H1 (cell line): Measurements from ENCODE around the gene LRP8. TPM values are rescaled to one million over a fixed set of nuclear protein-coding genes. Genes with fewer than 3 reads are reported as not detected.

Experiments used
- CTCF ChIA-PET: fragments of 300-600 bp; sonication (Branson Sonifier 250); formaldehyde crosslinking; loops from one replicate; lab custom pipeline; 2021; ENCODE audit not compliant: partially characterized antibody; lab: Charles Lee
- POLR2A ChIA-PET: fragments of 300-600 bp; sonication (Branson Sonifier 250); formaldehyde crosslinking; loops from one replicate; lab custom pipeline; 2021; ENCODE audit warnings: inconsistent platforms; ENCODE audit not compliant: partially characterized antibody; lab: Charles Lee
- DNase-seq, 2 experiments: peaks; one replicate each; pipeline versions ENCODE4 v3.0.0 to v3.0.0-alpha.2; 2010 to 2022; ENCODE audit warnings: low spot score in 2 of 2, low read depth in 1 of 2, mixed read lengths in 1 of 2
- FAIRE-seq: peaks from 2 replicates; lab custom pipeline; 2011; peaks lifted over from hg19 to GRCh38; lab: Jason Lieb, UNC
- H2AFZ ChIP-seq: 2 replicates; pipeline ENCODE4 v1.8.1; 2012; ENCODE audit warnings: low read length, inconsistent platforms
- H2AK5ac ChIP-seq: 2 replicates; pipeline ENCODE4 v1.6.1; 2013; ENCODE audit warnings: low read depth, low read length
- H2BK120ac ChIP-seq: replicated peaks from 2 replicates; pipeline ENCODE3; 2013; ENCODE audit warnings: low read depth, low read length, inconsistent platforms
- H2BK12ac ChIP-seq: 2 replicates; pipeline ENCODE4 v1.6.1; 2013; ENCODE audit warnings: low read depth, low read length
- H2BK15ac ChIP-seq: 2 replicates; pipeline ENCODE4 v1.6.1; 2013; ENCODE audit warnings: low read length
- H2BK20ac ChIP-seq: 2 replicates; pipeline ENCODE4 v1.6.1; 2013; ENCODE audit warnings: low read length
- H2BK5ac ChIP-seq: 2 replicates; pipeline ENCODE4 v1.6.1; 2013; ENCODE audit warnings: low read depth, low read length
- H3K14ac ChIP-seq: 2 replicates; pipeline ENCODE4 v1.6.1; 2013; ENCODE audit warnings: inconsistent platforms; ENCODE audit not compliant: insufficient read length
- H3K18ac ChIP-seq: 2 replicates; pipeline ENCODE4 v1.6.1; 2013; ENCODE audit warnings: low read length; ENCODE audit errors: extremely low read depth
- H3K23ac ChIP-seq: 2 replicates; pipeline ENCODE4 v1.6.1; 2013; ENCODE audit warnings: inconsistent platforms; ENCODE audit not compliant: insufficient read length
- H3K23me2 ChIP-seq: 2 replicates; pipeline ENCODE4 v1.6.1; 2013; ENCODE audit warnings: low read depth, low read length
- H3K27ac ChIP-seq: 2 replicates; pipeline ENCODE4 v1.6.1; 2011; ENCODE audit warnings: low read depth, low read length, inconsistent platforms
- H3K27me3 ChIP-seq, 4 experiments: replicated peaks in 1 of 4; 1 replicate in 1 of 4; 2 replicates in 3 of 4; pipeline versions ENCODE4 v1.6.1 to v1.8.1; 2011 to 2013; ENCODE audit warnings: low read length in 3 of 4, mild to moderate bottlenecking in 3 of 4, inconsistent platforms in 2 of 4, mixed read lengths in 2 of 4, moderate library complexity in 1 of 4; ENCODE audit not compliant: control insufficient read depth in 3 of 4, insufficient read depth in 3 of 4; ENCODE audit errors: extremely low read depth in 1 of 4
- H3K36me3 ChIP-seq, 4 experiments: 2 replicates each; pipeline versions ENCODE4 v1.6.1 to v1.8.1; 2011 to 2013; ENCODE audit warnings: mild to moderate bottlenecking in 4 of 4, low read length in 3 of 4, moderate library complexity in 2 of 4, control low read depth in 1 of 4, inconsistent platforms in 1 of 4; ENCODE audit not compliant: insufficient read depth in 4 of 4, control insufficient read depth in 2 of 4
- H3K4ac ChIP-seq: replicated peaks from 2 replicates; pipeline ENCODE3; 2013; ENCODE audit warnings: low read length, low read depth, mixed read lengths, inconsistent platforms; ENCODE audit not compliant: insufficient read length
- H3K4me1 ChIP-seq, 4 experiments: replicated peaks in 1 of 4; 1 replicate in 1 of 4; 2 replicates in 3 of 4; pipeline versions ENCODE4 v1.6.1 to v1.8.1; 2011 to 2013; ENCODE audit warnings: low read length in 3 of 4, inconsistent platforms in 2 of 4, mixed read lengths in 1 of 4; ENCODE audit not compliant: insufficient read depth in 4 of 4, control insufficient read depth in 3 of 4
- H3K4me2 ChIP-seq, 2 experiments: 2 replicates each; pipeline versions ENCODE4 v1.6.1 to v1.8.1; 2011 to 2013; ENCODE audit warnings: low read depth in 2 of 2, low read length in 2 of 2, control low read depth in 1 of 2, inconsistent platforms in 1 of 2, mild to moderate bottlenecking in 1 of 2; ENCODE audit not compliant: insufficient read depth in 1 of 2
- H3K4me3 ChIP-seq, 4 experiments: fragments of 200-600, 300-600 bp in 1 of 4; sonication (generic), shearing (Covaris generic), sonication (Bioruptor Twin) in 1 of 4; 2 replicates each; pipeline versions ENCODE4 v1.5.1 to v1.8.1; 2011 to 2016; ENCODE audit warnings: low read length in 4 of 4, low read depth in 3 of 4, control low read depth in 2 of 4, inconsistent platforms in 2 of 4, mild to moderate bottlenecking in 2 of 4, mixed read lengths in 1 of 4, moderate library complexity in 1 of 4; ENCODE audit not compliant: insufficient read depth in 2 of 4; ENCODE audit errors: extremely low read depth in 1 of 4
- H3K56ac ChIP-seq: replicated peaks from 2 replicates; pipeline ENCODE3; 2013; ENCODE audit warnings: low read depth, mild to moderate bottlenecking, mixed read lengths, low read length, inconsistent platforms; ENCODE audit not compliant: insufficient read length
- H3K79me1 ChIP-seq: 2 replicates; pipeline ENCODE4 v1.6.1; 2013; ENCODE audit warnings: low read depth, low read length, control low read depth
- H3K79me2 ChIP-seq, 2 experiments: 2 replicates each; pipeline versions ENCODE4 v1.6.1 to v1.8.1; 2012 to 2013; ENCODE audit warnings: low read length in 2 of 2, mild to moderate bottlenecking in 2 of 2, inconsistent platforms in 1 of 2; ENCODE audit not compliant: insufficient read depth in 2 of 2, control insufficient read depth in 1 of 2
- H3K9ac ChIP-seq, 4 experiments: replicated peaks in 1 of 4; 1 replicate in 1 of 4; 2 replicates in 3 of 4; pipeline versions ENCODE4 v1.6.1 to v1.8.1; 2011 to 2013; ENCODE audit warnings: low read depth in 3 of 4, low read length in 3 of 4, control low read depth in 2 of 4, mild to moderate bottlenecking in 2 of 4, moderate library complexity in 2 of 4, inconsistent platforms in 1 of 4; ENCODE audit errors: extremely low read depth in 1 of 4
- H3K9me3 ChIP-seq, 2 experiments: 2 replicates each; pipeline versions ENCODE4 v1.6.1 to v1.8.1; 2012 to 2013; ENCODE audit warnings: mild to moderate bottlenecking in 2 of 2, moderate library complexity in 2 of 2, control low read depth in 1 of 2, inconsistent platforms in 1 of 2, low read depth in 1 of 2, low read length in 1 of 2, mixed read lengths in 1 of 2; ENCODE audit not compliant: insufficient read depth in 2 of 2
- H4K20me1 ChIP-seq, 2 experiments: replicated peaks in 1 of 2; 2 replicates each; pipeline versions ENCODE3 to v1.8.1; 2011 to 2013; ENCODE audit warnings: inconsistent platforms in 2 of 2, low read length in 2 of 2, mild to moderate bottlenecking in 1 of 2; ENCODE audit not compliant: insufficient read depth in 2 of 2, control insufficient read depth in 1 of 2
- H4K5ac ChIP-seq: 2 replicates; pipeline ENCODE4 v1.6.1; 2013; ENCODE audit warnings: low read length, low read depth, mixed read lengths, inconsistent platforms; ENCODE audit not compliant: insufficient read length
- H4K8ac ChIP-seq: 2 replicates; pipeline ENCODE4 v1.8.0; 2013; ENCODE audit warnings: mild to moderate bottlenecking, moderate library complexity, low read length, inconsistent platforms; ENCODE audit not compliant: insufficient read depth; ENCODE audit errors: extremely low read depth
- H4K91ac ChIP-seq: replicated peaks from 2 replicates; pipeline ENCODE3; 2013; ENCODE audit warnings: low read length, mixed read lengths, inconsistent platforms; ENCODE audit not compliant: insufficient read length
- BCL11A ChIP-seq, 2 experiments: IDR thresholded peaks; one replicate each; pipeline ENCODE4 v1.6.1; 2011; ENCODE audit warnings: low read depth in 2 of 2, low read length in 2 of 2, mild to moderate bottlenecking in 2 of 2
- CEBPB ChIP-seq: IDR thresholded peaks from 2 replicates; pipeline ENCODE4 v1.6.1; 2012; ENCODE audit warnings: low read depth, low read length
- EP300 ChIP-seq, 2 experiments: IDR thresholded peaks; 1 replicate in 1 of 2; 2 replicates in 1 of 2; pipeline ENCODE4 v1.6.1; 2011 to 2012; ENCODE audit warnings: low read depth in 2 of 2, low read length in 2 of 2, mild to moderate bottlenecking in 2 of 2, borderline replicate concordance in 1 of 2, inconsistent platforms in 1 of 2, moderate library complexity in 1 of 2
- KDM4A ChIP-seq: IDR thresholded peaks from one replicate; pipeline ENCODE4 v1.7.1; 2012; ENCODE audit warnings: low read depth, mild to moderate bottlenecking, moderate library complexity, low read length, inconsistent platforms; ENCODE audit not compliant: severe bottlenecking
- PHF8 ChIP-seq: fragments of 200-600 bp; sonication (generic); conservative IDR thresholded peaks from 2 replicates; pipeline ENCODE4 v1.7.1; 2012; ENCODE audit warnings: low read depth, mild to moderate bottlenecking, inconsistent platforms, low read length, moderate library complexity
- SIX5 ChIP-seq: IDR thresholded peaks from 2 replicates; pipeline ENCODE4 v1.6.1; 2011; ENCODE audit warnings: mild to moderate bottlenecking, low read depth, low read length
- YY1 ChIP-seq: IDR thresholded peaks from 2 replicates; pipeline ENCODE4 v1.6.1; 2011; ENCODE audit warnings: low read depth, mild to moderate bottlenecking, low read length
- ZNF274 ChIP-seq: IDR thresholded peaks from 2 replicates; pipeline ENCODE4 v1.7.0; 2012; ENCODE audit warnings: low read length, borderline replicate concordance; ENCODE audit errors: extremely low read depth
- WGBS, 2 experiments: shearing (Covaris generic) in 1 of 2; methylation state at CpG; one replicate each; pipeline versions ENCODE4 v1.1.6 to v1.1.7; 2013 to 2015; ENCODE audit warnings: low lambda C conversion rate in 2 of 2, mixed read lengths in 2 of 2, inconsistent platforms in 1 of 2, low coverage in 1 of 2, missing lambda C conversion rate in 1 of 2; ENCODE audit not compliant: insufficient replicate concordance in 2 of 2, insufficient coverage in 1 of 2, insufficient read length in 1 of 2; ENCODE audit errors: extremely low coverage in 1 of 2, missing lambda C conversion rate in 1 of 2; 5-methylcytosine and 5-hydroxymethylcytosine counted together
- polyA plus RNA-seq, 7 experiments: library from polyadenylated mRNA; depleted of rRNA in 3 of 7; stranded (reverse) in 5 of 7; unstranded in 2 of 7; fragments of >200 nt in 5 of 7; fragments of 200-250 nt in 2 of 7; gene quantifications; 1 replicate in 5 of 7; 2 replicates in 1 of 7; 4 replicates in 1 of 7; pipeline versions ENCODE4 v1.2.1 to v1.2.3, GENCODE V29; 2011 to 2013; ENCODE audit warnings: missing spikeins in 2 of 7, mixed read lengths in 2 of 7
- total RNA-seq: library from RNA; stranded (reverse); fragmentation: NEBNext Ultra II Directional; extraction: Animal tissue kit (Norgen Biotek cat#: 25700); gene quantifications from 2 replicates; pipeline ENCODE4 v1.2.1, GENCODE V29; 2021
- TF ChIP-seq, protein P1 (sequence below): IDR thresholded peaks from 2 replicates; pipeline ENCODE4 v1.6.1; 2012; ENCODE audit warnings: low read length, inconsistent platforms
- TF ChIP-seq, protein P2 (sequence below): IDR thresholded peaks from 2 replicates; pipeline ENCODE4 v1.6.1; 2012; ENCODE audit warnings: inconsistent platforms

The LRP8 gene
- total and polyA plus RNA-seq, 2 of the 8 experiments (the other 6 are each of a cell fraction or from before 2014, with no cell fraction given): 63.2 to 66.4 TPM

DNA sequence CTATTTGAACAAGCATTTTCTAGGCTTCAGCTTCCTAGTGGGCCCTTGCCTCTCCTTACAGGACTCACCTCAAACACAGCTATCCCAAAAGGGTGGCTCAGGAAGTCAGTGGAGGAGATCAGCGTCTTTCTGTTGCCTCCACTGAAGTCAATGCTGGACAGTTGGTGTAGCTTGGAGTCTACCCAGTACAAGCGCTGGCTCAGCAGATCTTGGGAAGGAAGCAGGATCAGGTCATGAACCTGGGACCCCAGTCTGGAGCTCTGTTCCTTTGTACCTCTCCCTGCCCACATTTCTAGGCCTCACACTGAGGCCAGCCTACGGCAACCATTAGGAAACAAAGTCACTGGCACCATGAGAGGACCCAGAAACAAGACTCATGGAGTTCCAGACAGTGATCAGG, 65.9 kb downstream of the LRP8 start:
- H3K27ac ChIP-seq: no peak overlapping the region
- WGBS, 2 experiments: 79% methylated on average over 3 of the region's 3 CpGs; no CpG with 5 or more reads in 1 of the 2 experiments
- POLR2A ChIA-PET: interaction anchor here (1.2 kb wide), 1 partner anchor 12 kb away, joined by 4 read pairs; no protein-coding TSS in a partner anchor
- no peak overlapping the region for H2AK5ac ChIP-seq
- no peaks in the 10 kb centered on the region for H3K27me3 ChIP-seq
- no peak overlapping the region for H4K91ac ChIP-seq
- TF ChIP-seq BCL11A (IDR thresholded peaks at IDR 0.05; ENCODE audit: low read depth in 2 of 2, low read length in 2 of 2) (no peak), SIX5 (no peak), KDM4A (no peak), PHF8 (no peak), EP300 (IDR thresholded peaks at IDR 0.05; ENCODE audit: borderline replicate concordance in 1 of 2, low read depth in 2 of 2, low read length in 2 of 2) (no peak), CEBPB (no peak), ZNF274 (no peak), YY1 (no peak)
- TF ChIP-seq, protein P1, sequence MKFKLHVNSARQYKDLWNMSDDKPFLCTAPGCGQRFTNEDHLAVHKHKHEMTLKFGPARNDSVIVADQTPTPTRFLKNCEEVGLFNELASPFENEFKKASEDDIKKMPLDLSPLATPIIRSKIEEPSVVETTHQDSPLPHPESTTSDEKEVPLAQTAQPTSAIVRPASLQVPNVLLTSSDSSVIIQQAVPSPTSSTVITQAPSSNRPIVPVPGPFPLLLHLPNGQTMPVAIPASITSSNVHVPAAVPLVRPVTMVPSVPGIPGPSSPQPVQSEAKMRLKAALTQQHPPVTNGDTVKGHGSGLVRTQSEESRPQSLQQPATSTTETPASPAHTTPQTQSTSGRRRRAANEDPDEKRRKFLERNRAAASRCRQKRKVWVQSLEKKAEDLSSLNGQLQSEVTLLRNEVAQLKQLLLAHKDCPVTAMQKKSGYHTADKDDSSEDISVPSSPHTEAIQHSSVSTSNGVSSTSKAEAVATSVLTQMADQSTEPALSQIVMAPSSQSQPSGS: no peak
- TF ChIP-seq, protein P2, sequence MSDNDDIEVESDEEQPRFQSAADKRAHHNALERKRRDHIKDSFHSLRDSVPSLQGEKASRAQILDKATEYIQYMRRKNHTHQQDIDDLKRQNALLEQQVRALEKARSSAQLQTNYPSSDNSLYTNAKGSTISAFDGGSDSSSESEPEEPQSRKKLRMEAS: no peak
- TF ChIP-seq, all 59 proteins: peak for 0
- H3K4ac ChIP-seq: no peak overlapping the region
- H2AFZ ChIP-seq: no peak overlapping the region
- H3K4me1 ChIP-seq: no peaks in the 10 kb centered on the region
- no peaks in the 10 kb centered on the region for H3K79me2 ChIP-seq
- FAIRE-seq (no peak), DNase-seq (no peak)
- no peak overlapping the region for H3K23ac ChIP-seq
- no peak overlapping the region for H2BK12ac ChIP-seq
- CTCF ChIA-PET: interaction anchor here (7.2 kb wide), 1 partner anchor 17 kb away, joined by 36 read pairs; no protein-coding TSS in a partner anchor
- H3K56ac ChIP-seq: no peak overlapping the region
- H3K9ac ChIP-seq: no peak overlapping the region
- no peak overlapping the region for H3K18ac ChIP-seq
- H3K4me3 ChIP-seq: no peak overlapping the region
- no peak overlapping the region for H3K4me2 ChIP-seq
- H2BK120ac ChIP-seq: no peak overlapping the region
- no peaks in the 10 kb centered on the region for H3K9me3 ChIP-seq
- H2BK5ac ChIP-seq: no peak overlapping the region
- H2BK20ac ChIP-seq: no peak overlapping the region
- no peak overlapping the region for H4K5ac ChIP-seq
- H4K20me1 ChIP-seq: peaks cover 2% of the 10 kb centered on the region in 2 experiments
- H4K8ac ChIP-seq: no peak overlapping the region
- peaks cover 50 to 98% (median 89%) of the 10 kb centered on the region in 4 experiments for H3K36me3 ChIP-seq
- no peak overlapping the region for H3K14ac ChIP-seq
- no peaks in the 10 kb centered on the region for H3K23me2 ChIP-seq
- H2BK15ac ChIP-seq: no peak overlapping the region
- H3K79me1 ChIP-seq: no peaks in the 10 kb centered on the region
